Cardiac muscle cell (in vitro differentiated cells and primary cell): Measurements from ENCODE around the gene PIK3R1. TPM values are rescaled to one million over a fixed set of nuclear protein-coding genes. Genes with fewer than 3 reads are reported as not detected.

Experiments
- DNase-seq, 2 donors: peaks; one replicate each; pipeline versions ENCODE4 v3.0.0 to v3.0.0-alpha.2; 2010 to 2017; ENCODE audit warnings: low read depth in 1 of 2, low spot score in 1 of 2
- H3K27ac ChIP-seq: fragments of 200-600 bp; sonication (generic); 2 replicates; pipeline ENCODE4 v1.5.1; 2016
- H3K27me3 ChIP-seq: fragments of 200-600 bp; sonication (generic); 2 replicates; pipeline ENCODE4 v1.6.0; 2016; ENCODE audit warnings: control low read depth
- H3K36me3 ChIP-seq: fragments of 200-600 bp; sonication (generic); 2 replicates; pipeline ENCODE4 v1.5.1; 2016; ENCODE audit warnings: control low read depth
- H3K4me1 ChIP-seq: fragments of 200-600 bp; sonication (generic); 2 replicates; pipeline ENCODE4 v1.8.1; 2017; ENCODE audit warnings: low read depth, mild to moderate bottlenecking, mixed run types
- H3K4me3 ChIP-seq: fragments of 200-600 bp; sonication (generic); 2 replicates; pipeline ENCODE4 v1.5.1; 2016; ENCODE audit warnings: mild to moderate bottlenecking
- H3K9me3 ChIP-seq: fragments of 200-600 bp; sonication (generic); 2 replicates; pipeline ENCODE4 v1.5.1; 2017; ENCODE audit warnings: low read depth, mild to moderate bottlenecking, control low read depth
- polyA plus RNA-seq: library from polyadenylated mRNA; unstranded; fragments of >200 nt; fragmentation: Nextera tagmentation; extraction: Ambion mirVana; gene quantifications from 2 replicates; pipeline ENCODE4 v1.2.1, GENCODE V29; 2016
- total RNA-seq: library from RNA; depleted of rRNA; stranded (reverse); fragments of >200 nt; gene quantifications from 2 replicates; pipeline ENCODE4 v1.2.3, GENCODE V29; 2016
- TF ChIP-seq, protein P1 (sequence below): IDR thresholded peaks from 2 replicates; pipeline ENCODE4 v1.5.1; 2012; ENCODE audit warnings: low read depth, mild to moderate bottlenecking, low read length

The PIK3R1 gene
- total and polyA plus RNA-seq, 2 experiments from 2014 or later: 15.1 to 17.5 TPM

- Histone ChIP-seq H3K36me3 (no peaks in the 10 kb centered on the region), H3K9me3 (no peaks in the 10 kb centered on the region), H3K27me3 (no peaks in the 10 kb centered on the region), H3K4me3 (no peak overlapping the region), H3K4me1 (peaks cover 30% of the 10 kb centered on the region), H3K27ac (no peak overlapping the region)
- no peak for DNase-seq
- TF ChIP-seq, protein P1, sequence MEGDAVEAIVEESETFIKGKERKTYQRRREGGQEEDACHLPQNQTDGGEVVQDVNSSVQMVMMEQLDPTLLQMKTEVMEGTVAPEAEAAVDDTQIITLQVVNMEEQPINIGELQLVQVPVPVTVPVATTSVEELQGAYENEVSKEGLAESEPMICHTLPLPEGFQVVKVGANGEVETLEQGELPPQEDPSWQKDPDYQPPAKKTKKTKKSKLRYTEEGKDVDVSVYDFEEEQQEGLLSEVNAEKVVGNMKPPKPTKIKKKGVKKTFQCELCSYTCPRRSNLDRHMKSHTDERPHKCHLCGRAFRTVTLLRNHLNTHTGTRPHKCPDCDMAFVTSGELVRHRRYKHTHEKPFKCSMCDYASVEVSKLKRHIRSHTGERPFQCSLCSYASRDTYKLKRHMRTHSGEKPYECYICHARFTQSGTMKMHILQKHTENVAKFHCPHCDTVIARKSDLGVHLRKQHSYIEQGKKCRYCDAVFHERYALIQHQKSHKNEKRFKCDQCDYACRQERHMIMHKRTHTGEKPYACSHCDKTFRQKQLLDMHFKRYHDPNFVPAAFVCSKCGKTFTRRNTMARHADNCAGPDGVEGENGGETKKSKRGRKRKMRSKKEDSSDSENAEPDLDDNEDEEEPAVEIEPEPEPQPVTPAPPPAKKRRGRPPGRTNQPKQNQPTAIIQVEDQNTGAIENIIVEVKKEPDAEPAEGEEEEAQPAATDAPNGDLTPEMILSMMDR: no peak
Observed at GRCh38 chr5:68240771-68241170, 25.2 kb downstream of the PIK3R1 start.

DNA sequence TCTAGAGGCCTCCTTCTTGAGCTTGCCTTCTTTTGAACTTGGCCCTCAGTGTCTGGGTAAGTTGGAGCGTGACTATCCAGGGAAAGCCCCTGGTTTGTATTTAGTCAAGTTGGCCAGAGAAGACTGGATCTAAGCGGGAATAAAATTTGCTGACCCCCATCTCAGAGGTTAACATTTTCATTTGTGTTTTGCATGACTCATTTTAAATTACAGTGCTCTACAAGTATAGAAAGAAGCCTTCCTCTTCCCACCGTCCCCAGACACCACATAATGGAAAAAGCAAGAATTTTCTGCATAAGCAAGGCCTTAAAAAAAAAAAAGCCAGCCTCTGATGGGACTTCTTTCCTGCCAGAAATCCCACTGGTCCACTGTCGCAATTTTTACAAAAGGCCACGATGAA lies 27.2 kb downstream of the PIK3R1 start:
- Histone ChIP-seq H3K9me3 (no peaks in the 10 kb centered on the region), H3K4me3 (no peak overlapping the region), H3K27me3 (no peaks in the 10 kb centered on the region), H3K4me1 (peaks cover 24% of the 10 kb centered on the region), H3K27ac (no peak overlapping the region), H3K36me3 (no peaks in the 10 kb centered on the region)
- TF ChIP-seq, protein P1: no peak
- no peak for DNase-seq

- TF ChIP-seq, protein P1: no peak
- Histone ChIP-seq H3K27ac (no peak overlapping the region), H3K4me3 (no peak overlapping the region), H3K9me3 (no peaks in the 10 kb centered on the region), H3K4me1 (peaks cover 21% of the 10 kb centered on the region), H3K27me3 (no peaks in the 10 kb centered on the region), H3K36me3 (no peaks in the 10 kb centered on the region)
- no peak for DNase-seq
Observed at GRCh38 chr5:68243251-68243650, 27.7 kb downstream of the PIK3R1 start.

DNA sequence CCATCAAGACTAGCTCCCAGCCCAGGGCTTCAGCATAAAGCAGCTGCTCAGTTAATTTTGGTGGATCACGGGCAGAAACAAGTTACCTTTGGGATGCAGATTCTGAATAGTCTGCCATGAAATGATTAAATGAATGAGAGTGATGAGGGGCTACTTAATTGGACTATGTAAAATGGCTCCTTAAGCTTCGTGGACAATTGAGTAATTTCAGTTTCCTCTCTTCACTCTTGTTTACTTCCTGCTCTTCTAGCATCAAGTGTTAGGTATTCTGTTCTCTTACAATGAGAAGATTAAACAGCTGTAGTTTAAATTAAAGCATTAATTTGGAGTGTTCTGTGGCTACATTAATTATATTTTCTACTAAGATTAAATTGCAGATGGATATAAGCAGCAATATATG lies 28.1 kb downstream of the PIK3R1 start:
- Histone ChIP-seq H3K4me3 (no peak overlapping the region), H3K4me1 (peaks cover 20% of the 10 kb centered on the region), H3K9me3 (no peaks in the 10 kb centered on the region), H3K27ac (no peak overlapping the region), H3K36me3 (no peaks in the 10 kb centered on the region), H3K27me3 (no peaks in the 10 kb centered on the region)
- TF ChIP-seq, protein P1: no peak
- DNase-seq: no peak

- H3K4me3 ChIP-seq: no peak overlapping the region
- no peaks in the 10 kb centered on the region for H3K36me3 ChIP-seq
- no peaks in the 10 kb centered on the region for H3K9me3 ChIP-seq
- TF ChIP-seq, protein P1: no peak
- H3K4me1 ChIP-seq: peaks cover 13% of the 10 kb centered on the region
- H3K27me3 ChIP-seq: no peaks in the 10 kb centered on the region
- DNase-seq: no peak
- no peak overlapping the region for H3K27ac ChIP-seq
Observed at GRCh38 chr5:68245319-68245718, 29.8 kb downstream of the PIK3R1 start.

- Histone ChIP-seq H3K27ac (no peak overlapping the region), H3K36me3 (no peaks in the 10 kb centered on the region), H3K27me3 (no peaks in the 10 kb centered on the region), H3K4me1 (peaks cover 20% of the 10 kb centered on the region), H3K9me3 (no peaks in the 10 kb centered on the region), H3K4me3 (no peak overlapping the region)
- DNase-seq: no peak
- TF ChIP-seq, protein P1: no peak
Observed at GRCh38 chr5:68246802-68247201, 31.2 kb downstream of the PIK3R1 start.
